SW 1271 (cell line): Measurements from ENCODE around the gene TRIM33.

ENCODE experiments used
- DNase-seq, 2 experiments: peaks; one replicate each; lab custom pipeline; 2025; lab: John Stamatoyannopoulos, UW

The TRIM33 gene

GRCh38 chr1:114350731-114351445, 160.1 kb downstream of the TRIM33 start:
- DNase-seq = no peak

DNA sequence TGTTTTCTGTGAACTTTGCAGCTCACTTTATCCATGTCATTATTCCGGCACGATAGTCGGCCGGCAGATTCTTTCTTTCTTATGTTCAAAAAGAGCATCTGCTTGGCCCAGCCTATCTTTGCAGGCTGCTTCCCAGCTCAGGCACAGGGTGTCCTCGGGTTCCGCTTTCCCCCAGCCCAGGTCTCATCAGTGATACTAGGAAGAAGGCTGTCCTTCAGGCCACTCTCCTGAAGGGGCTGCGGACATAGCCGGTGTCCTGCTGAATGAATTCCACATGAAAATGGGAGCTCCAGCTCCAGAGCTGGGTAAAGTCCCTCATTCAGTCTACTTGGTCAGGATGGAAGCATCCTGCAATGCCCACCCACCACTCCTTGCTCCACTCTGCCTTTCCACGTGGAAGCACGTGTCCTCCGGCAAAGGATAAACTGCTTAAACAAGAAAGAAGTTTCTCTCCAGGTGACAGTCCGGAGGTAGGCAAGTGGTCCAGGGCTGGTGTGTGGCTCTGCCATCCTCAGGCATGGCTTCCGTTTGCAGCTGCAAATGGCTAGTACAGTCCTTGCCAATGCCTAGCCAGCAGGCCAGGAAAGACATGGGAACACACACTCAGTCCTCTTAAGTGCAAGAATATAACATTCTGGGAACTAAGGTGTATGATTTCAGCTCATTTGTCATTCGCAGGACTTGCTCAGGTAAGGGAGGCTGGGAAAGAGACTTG, 161.0 kb downstream of the TRIM33 start:
- DNase-seq = no peak

DNA sequence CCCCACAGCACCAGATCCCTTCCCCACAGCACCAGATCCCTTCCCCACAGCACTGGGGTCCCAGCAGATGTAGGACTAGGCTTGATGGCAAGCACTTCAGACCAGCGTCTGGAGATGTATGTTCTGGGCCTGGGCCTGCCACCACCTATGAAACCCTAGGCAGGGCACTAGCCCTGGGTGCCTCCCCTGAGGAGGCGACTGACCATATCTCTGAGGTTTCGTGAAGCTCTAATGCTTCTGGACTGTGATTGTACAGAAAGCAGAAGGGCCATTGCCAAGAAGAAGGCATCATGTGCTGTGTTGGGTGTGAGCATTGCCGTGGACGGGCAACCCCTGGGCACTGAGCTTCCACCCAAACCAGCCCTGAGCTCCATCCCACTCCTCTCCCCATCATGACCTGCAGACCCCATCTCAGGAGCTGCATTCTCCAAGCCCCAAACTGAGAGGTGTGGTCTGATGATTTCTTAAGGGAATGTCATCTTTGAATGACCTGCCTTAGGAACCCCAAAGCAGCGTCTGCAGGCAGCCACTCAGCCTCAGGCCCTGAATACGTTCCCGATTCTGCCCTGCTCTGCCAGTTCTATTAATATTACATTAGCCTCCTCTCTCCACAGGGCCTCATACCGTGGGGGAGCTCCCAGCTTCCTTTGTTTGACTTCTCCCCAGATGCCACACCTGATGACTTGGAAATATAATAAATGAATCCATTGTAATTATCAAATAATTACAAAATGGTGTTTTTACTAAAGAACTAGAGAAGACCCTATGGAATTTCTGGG, 163.4 kb downstream of the TRIM33 start:
- DNase-seq = no peak

GRCh38 chr1:114346480-114347029, 164.4 kb downstream of the TRIM33 start:
- DNase-seq = peak; percentile 60 to 75

DNA sequence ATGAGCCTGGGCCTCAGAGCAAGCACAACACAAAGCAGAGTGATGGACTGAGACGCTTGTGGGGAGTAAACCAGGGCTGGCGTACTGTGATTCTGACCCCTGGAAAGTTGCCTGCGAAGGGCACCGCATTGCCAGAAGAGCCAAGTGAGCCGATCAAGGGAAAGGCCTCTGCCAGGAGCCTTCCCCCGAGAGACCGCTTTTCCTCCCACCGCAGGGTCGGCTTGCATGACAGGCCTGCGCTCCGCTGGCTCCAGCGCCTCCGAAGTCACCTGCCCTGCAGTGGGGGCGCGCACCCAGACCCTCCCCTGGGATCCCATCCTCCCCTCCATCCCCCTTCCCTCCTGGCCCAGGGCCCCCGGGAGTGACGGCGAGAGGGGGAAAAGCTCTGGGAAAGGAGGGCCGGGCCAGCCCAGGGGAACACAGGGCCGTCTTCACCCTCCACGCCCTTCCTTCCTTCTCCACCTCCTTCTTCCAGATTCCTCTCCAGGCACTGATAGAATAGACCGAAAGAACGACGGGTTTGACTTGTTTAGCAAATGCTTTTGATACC, 165.0 kb downstream of the TRIM33 start:
- DNase-seq = no peak

DNA sequence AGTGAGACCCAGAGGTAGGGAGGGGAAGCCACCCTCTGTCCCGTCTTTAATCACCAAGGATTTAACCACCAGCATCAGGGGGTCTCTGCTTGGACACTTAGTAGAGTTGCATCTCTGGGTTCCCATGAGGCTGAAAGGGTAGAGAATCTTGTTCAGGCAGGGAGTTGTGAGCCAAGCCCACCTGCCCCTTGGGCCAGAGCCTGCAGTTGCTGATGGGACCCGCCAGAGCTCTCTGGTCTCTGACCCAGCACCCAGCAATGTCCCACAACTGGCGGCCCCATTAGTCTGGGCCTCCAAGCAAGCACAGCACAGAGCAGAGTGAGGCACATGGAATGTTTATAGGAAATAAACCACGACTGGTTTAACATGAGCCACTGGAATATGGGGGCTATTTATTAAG, 166.3 kb downstream of the TRIM33 start:
- no peak for DNase-seq
